K562 (cell line): ENCODE measurements around the gene DISC1. TPM values are rescaled to one million over a fixed set of nuclear protein-coding genes. Genes with fewer than 3 reads are reported as not detected.

Experiments
- ATAC-seq: fragments of 200-7000 bp; cut with Tn5 transposase; 3 replicates; pipeline ENCODE4 v1.9.1; 2020; ENCODE audit warnings: moderate library complexity
- BruUV-seq: library from RNA; stranded (reverse); fragments of 400-500 nt; replicated peaks from 2 replicates; lab custom pipeline; 2021; lab: Mats Ljungman, UMichigan
- CTCF ChIA-PET: fragments of 300-600 bp; formaldehyde crosslinking; extraction: SDS; loops from one replicate; lab custom pipeline; 2021; ENCODE audit warnings: low intra/inter-chr PET ratio; lab: Yijun Ruan, JAX
- POLR2A ChIA-PET: fragments of 300-600, 350-650 bp; sonication (Branson Sonifier 250); formaldehyde crosslinking; extraction: SDS; loops from one replicate; lab custom pipeline; 2021; ENCODE audit warnings: antibody characterized with exemption, inconsistent platforms; lab: Yijun Ruan, JAX
- DNase-seq, 4 experiments: peaks; one replicate each; pipeline versions ENCODE4 v3.0.0 to v3.0.0-alpha.2; 2011 to 2018; ENCODE audit warnings: low spot score in 3 of 4, mixed read lengths in 3 of 4; ENCODE audit errors: extremely low read depth in 1 of 4
- FAIRE-seq: peaks from 2 replicates; lab custom pipeline; 2011; peaks lifted over from hg19 to GRCh38; lab: Jason Lieb, UNC
- H2AFZ ChIP-seq: 2 replicates; pipeline ENCODE4 v1.6.0; 2011; ENCODE audit warnings: low read depth, low read length, control low read depth, inconsistent platforms
- H3K27ac ChIP-seq: fragments of 200-600 bp; 3 replicates; pipeline ENCODE4 v1.8.0; 2011; ENCODE audit warnings: low read depth, mild to moderate bottlenecking, control low read depth, inconsistent platforms, low read length, moderate library complexity, mixed read lengths; ENCODE audit errors: extremely low read depth
- H3K27me3 ChIP-seq, 2 experiments: fragments of 300-600 bp in 1 of 2; 2 replicates in 1 of 2; 3 replicates in 1 of 2; pipeline versions ENCODE4 v1.6.0 to v1.8.0; 2011; ENCODE audit warnings: inconsistent platforms in 2 of 2, low read length in 2 of 2, mild to moderate bottlenecking in 1 of 2, mixed read lengths in 1 of 2, moderate library complexity in 1 of 2; ENCODE audit not compliant: control insufficient read depth in 2 of 2, insufficient read depth in 2 of 2
- H3K36me3 ChIP-seq: fragments of 300-600 bp; 3 replicates; pipeline ENCODE4 v1.8.0; 2011; ENCODE audit warnings: mild to moderate bottlenecking, low read length, inconsistent platforms; ENCODE audit not compliant: control insufficient read depth, insufficient read depth
- H3K4me1 ChIP-seq, 2 experiments: fragments of 200-600 bp in 1 of 2; replicated peaks in 1 of 2; 2 replicates in 1 of 2; 3 replicates in 1 of 2; pipeline versions ENCODE4 v1.5.1 to v1.8.0; 2011; ENCODE audit warnings: inconsistent platforms in 2 of 2, low read length in 2 of 2, mild to moderate bottlenecking in 1 of 2, mixed read lengths in 1 of 2, moderate library complexity in 1 of 2; ENCODE audit not compliant: control insufficient read depth in 2 of 2, insufficient read depth in 2 of 2
- H3K4me2 ChIP-seq: 2 replicates; pipeline ENCODE4 v1.6.1; 2011; ENCODE audit warnings: low read length, control low read depth, inconsistent platforms, mixed read lengths; ENCODE audit not compliant: insufficient read depth
- H3K4me3 ChIP-seq: fragments of 200-600 bp; sonication (generic), shearing (Covaris generic); 2 replicates; pipeline ENCODE4 v1.5.1; 2016; ENCODE audit warnings: control low read depth, inconsistent platforms
- H3K79me2 ChIP-seq: fragments of 200-600 bp; 3 replicates; pipeline ENCODE4 v1.8.0; 2011; ENCODE audit warnings: low read length, inconsistent platforms; ENCODE audit not compliant: control insufficient read depth, insufficient read depth
- H3K9ac ChIP-seq, 2 experiments: 2 replicates each; pipeline versions ENCODE4 v1.6.0 to v1.6.1; 2011; ENCODE audit warnings: low read depth in 2 of 2, low read length in 2 of 2, control low read depth in 1 of 2, inconsistent platforms in 1 of 2, mild to moderate bottlenecking in 1 of 2, mixed read lengths in 1 of 2; ENCODE audit not compliant: insufficient read depth in 1 of 2
- H3K9me1 ChIP-seq: one replicate; pipeline ENCODE4 v1.6.0; 2011; ENCODE audit warnings: inconsistent platforms, mild to moderate bottlenecking, low read length, moderate library complexity; ENCODE audit not compliant: control insufficient read depth, insufficient read depth
- H3K9me3 ChIP-seq: replicated peaks from 2 replicates; pipeline ENCODE4 v1.5.1; 2011; ENCODE audit warnings: low read depth, low read length, inconsistent platforms; ENCODE audit not compliant: control insufficient read depth, insufficient read depth
- H4K20me1 ChIP-seq: replicated peaks from 2 replicates; pipeline ENCODE4 v1.6.1; 2011; ENCODE audit warnings: low read length, inconsistent platforms, mixed read lengths; ENCODE audit not compliant: control insufficient read depth, insufficient read depth
- CGGBP1 ChIP-seq: fragments of 250-450 bp; sonication (Bioruptor Pico); IDR thresholded peaks from 2 replicates; pipeline ENCODE4 v1.9.0; 2021; ENCODE audit warnings: mild to moderate bottlenecking
- GTF2E2 ChIP-seq: fragments of 200-800 bp; sonication (Bioruptor generic); IDR thresholded peaks from 2 replicates; pipeline ENCODE4 v1.6.1; 2016; ENCODE audit warnings: missing genetic modification characterization, missing compliant biosample characterization
- JUNB ChIP-seq: fragments of 450-650 bp; formaldehyde crosslinking; conservative IDR thresholded peaks from 2 replicates; pipeline ENCODE4 v1.4.0; 2020; ENCODE audit warnings: mild to moderate bottlenecking
- MED1 ChIP-seq: sonication (generic); formaldehyde crosslinking; IDR thresholded peaks from 2 replicates; pipeline ENCODE4 v1.8.1; 2023; ENCODE audit warnings: missing genetic modification reagents, borderline replicate concordance
- PML ChIP-seq: IDR thresholded peaks from 2 replicates; pipeline ENCODE4 v1.6.1; 2012; ENCODE audit warnings: low read length, inconsistent platforms
- RBM14 ChIP-seq: fragments of 200-400 bp; formaldehyde crosslinking; IDR thresholded peaks from 2 replicates; pipeline ENCODE4 v1.6.1; 2018; ENCODE audit warnings: low read depth, mild to moderate bottlenecking, low read length, moderate library complexity, borderline replicate concordance; ENCODE audit not compliant: insufficient read depth
- REST ChIP-seq, 2 experiments: fragments of 450-650 bp; formaldehyde crosslinking in 1 of 2; IDR thresholded peaks; 2 replicates each; pipeline versions ENCODE4 v1.4.0 to v1.6.1; 2014 to 2020; ENCODE audit warnings: mild to moderate bottlenecking in 2 of 2, borderline replicate concordance in 1 of 2, low read depth in 1 of 2
- SMC3 ChIP-seq: conservative IDR thresholded peaks from 2 replicates; pipeline ENCODE4 v1.6.1; 2011; ENCODE audit warnings: low read depth, low read length, improper control_type of control experiment; ENCODE audit not compliant: insufficient read depth
- YY1 ChIP-seq, 3 experiments: IDR thresholded peaks; 2 replicates each; pipeline ENCODE4 v1.6.1; 2011; ENCODE audit warnings: low read length in 2 of 3, mild to moderate bottlenecking in 2 of 3, moderate library complexity in 2 of 3, borderline replicate concordance in 1 of 3, control low read depth in 1 of 3, low read depth in 1 of 3; ENCODE audit not compliant: insufficient read depth in 3 of 3, insufficient replicate concordance in 2 of 3, control insufficient read depth in 1 of 3, insufficient read length in 1 of 3; ENCODE audit errors: extremely low read depth in 1 of 3
- ZNF146 ChIP-seq: IDR thresholded peaks from one replicate; pipeline ENCODE4 v1.6.1; 2018; ENCODE audit warnings: missing compliant biosample characterization; ENCODE audit not compliant: unreplicated experiment
- ZNF311 ChIP-seq: fragments of 250-450 bp; sonication (Bioruptor Pico); IDR thresholded peaks from 2 replicates; pipeline ENCODE4 v1.4.0; 2020; ENCODE audit warnings: mild to moderate bottlenecking, moderate library complexity
- ZNF511 ChIP-seq: sonication (generic); formaldehyde crosslinking; IDR thresholded peaks from 2 replicates; pipeline ENCODE4 v1.8.0; 2022; ENCODE audit warnings: mild to moderate bottlenecking, missing genetic modification reagents
- WGBS: fragments of 100-300 bp; shearing (Covaris generic); methylation state at CpG from one replicate; pipeline ENCODE4 v1.1.6; 2016; ENCODE audit warnings: low coverage, mixed read lengths; ENCODE audit not compliant: insufficient coverage; ENCODE audit errors: missing lambda C conversion rate; 5-methylcytosine and 5-hydroxymethylcytosine counted together
- in situ Hi-C: fragments of 300-500 bp; cut with MboI; formaldehyde crosslinking; loops from 4 replicates; pipeline ENCODE4 v1.15.0; 2018; ENCODE audit warnings: inconsistent platforms, mixed read lengths
- intact Hi-C: fragments of 100-400 bp; cut with micrococcal nuclease; formaldehyde crosslinking; loops from 2 replicates; pipeline ENCODE4 v1.14.2; 2022
- polyA plus RNA-seq, 8 experiments: library from polyadenylated mRNA; depleted of rRNA in 4 of 8; stranded (reverse) in 5 of 8; unstranded in 3 of 8; fragments of >200 nt; fragmentation: Nextera tagmentation in 2 of 8; fragmentation: Illumina TruSeq in 1 of 8; extraction: Ambion mirVana in 2 of 8; extraction: Trizol in 1 of 8; gene quantifications; 2 replicates each; pipeline versions ENCODE4 v1.2.1 to v1.2.3, GENCODE V29; 2011 to 2014; ENCODE audit warnings: inconsistent platforms in 1 of 8, missing spikeins in 1 of 8
- total RNA-seq, 7 experiments: library from RNA; depleted of rRNA in 6 of 7; stranded (reverse); fragments of >200 nt in 6 of 7; fragmentation: Illumina TruSeq in 2 of 7; extraction: Trizol in 2 of 7; gene quantifications; 2 replicates each; pipeline versions ENCODE4 v1.2.1 to v1.2.3, GENCODE V29; 2011 to 2021; ENCODE audit warnings: low replicate concordance in 1 of 7

DISC1 gene
- total and polyA plus RNA-seq, 9 of the 15 experiments (the other 6 are each of a cell fraction or from before 2014, with no cell fraction given): 0.01 to 0.11 (median 0.08) TPM; not detected in 1

GRCh38 chr1:231735941-231736340 lies 109.4 kb downstream of the DISC1 start:
- H3K9me1 ChIP-seq: no peaks in the 10 kb centered on the region
- in situ Hi-C loops: loop anchor here (25.0 kb wide), 1 partner anchor 1501 kb away; no protein-coding TSS in a partner anchor
- no peaks in the 10 kb centered on the region for H3K36me3 ChIP-seq
- no peak overlapping the region for H3K4me2 ChIP-seq
- H4K20me1 ChIP-seq: no peaks in the 10 kb centered on the region
- H3K9me3 ChIP-seq: no peaks in the 10 kb centered on the region
- no peak overlapping the region for H3K4me3 ChIP-seq
- ChIA-PET POLR2A (interaction anchor here (0.6 kb wide), 1 partner anchor 962 kb away, joined by 5 read pairs; no protein-coding TSS in a partner anchor), CTCF (no interaction called here)
- intact Hi-C loops: no loop called here
- no peak for TF ChIP-seq JUNB
- TF ChIP-seq MED1: no peak
- no peak for TF ChIP-seq SMC3
- TF ChIP-seq ZNF511: no peak
- no peak for TF ChIP-seq YY1 (IDR thresholded peaks at IDR 0.05; ENCODE audit: borderline replicate concordance in 1 of 3, control insufficient read depth in 1 of 3, extremely low read depth in 1 of 3, insufficient read depth in 3 of 3, insufficient read length in 1 of 3, insufficient replicate concordance in 2 of 3, low read depth in 1 of 3, low read length in 2 of 3)
- no peak for TF ChIP-seq PML
- TF ChIP-seq RBM14: no peak
- no peak for TF ChIP-seq ZNF311 (CRISPR knock-in tag)
- no peak for TF ChIP-seq CGGBP1
- TF ChIP-seq ZNF146 (CRISPR knock-in tag): no peak
- no peak for TF ChIP-seq REST (IDR thresholded peaks at IDR 0.05; ENCODE audit: borderline replicate concordance)
- TF ChIP-seq REST (CRISPR knock-in tag; IDR thresholded peaks at IDR 0.05; ENCODE audit: low read depth): no peak
- TF ChIP-seq GTF2E2: no peak
- 2% methylated on average over 2 of the region's 2 CpGs for WGBS
- no peak overlapping the region for H3K27ac ChIP-seq
- no peaks in the 10 kb centered on the region for H3K4me1 ChIP-seq
- BruUV-seq: no TSS peak
- ATAC-seq (no peak), FAIRE-seq (no peak), DNase-seq (no peak)
- H2AFZ ChIP-seq: no peak overlapping the region
- no peaks in the 10 kb centered on the region for H3K79me2 ChIP-seq
- no peaks in the 10 kb centered on the region for H3K27me3 ChIP-seq
- no peak overlapping the region for H3K9ac ChIP-seq
